Muscle of leg (tissue), 11 donors: ENCODE measurements around the gene RNF215. TPM values are rescaled to one million over a fixed set of nuclear protein-coding genes. Genes with fewer than 3 reads are reported as not detected.

Source experiments
- DNase-seq: peaks from one replicate; pipeline ENCODE4 v3.0.0; 2013
- H3K27ac ChIP-seq: one replicate; pipeline ENCODE4 v1.5.1; 2013; ENCODE audit warnings: mild to moderate bottlenecking, low read length, control low read depth
- H3K27me3 ChIP-seq: one replicate; pipeline ENCODE4 v1.6.1; 2013; ENCODE audit warnings: low read length; ENCODE audit not compliant: control insufficient read depth, insufficient read depth
- H3K36me3 ChIP-seq: one replicate; pipeline ENCODE4 v1.6.1; 2013; ENCODE audit warnings: low read length; ENCODE audit not compliant: control insufficient read depth, insufficient read depth
- H3K4me1 ChIP-seq: one replicate; pipeline ENCODE4 v1.6.1; 2013; ENCODE audit warnings: low read length; ENCODE audit not compliant: control insufficient read depth, insufficient read depth
- H3K4me3 ChIP-seq: one replicate; pipeline ENCODE4 v1.5.1; 2013; ENCODE audit warnings: low read length, control low read depth
- H3K9me3 ChIP-seq: replicated peaks from 2 replicates; pipeline ENCODE4 v1.6.1; 2013; ENCODE audit warnings: low read depth, low read length; ENCODE audit not compliant: control insufficient read depth
- WGBS: methylation state at CpG from one replicate; pipeline ENCODE4 v1.1.5; 2013; ENCODE audit warnings: missing lambda C conversion rate; ENCODE audit not compliant: insufficient coverage; 5-methylcytosine and 5-hydroxymethylcytosine counted together
- polyA plus RNA-seq, 8 donors: library from polyadenylated mRNA; unstranded; fragments of 120-200 nt; gene quantifications; one replicate each; pipeline versions ENCODE4 v1.2.1 to v1.2.3, GENCODE V29; 2013; ENCODE audit warnings: inconsistent platforms in 1 of 8, low replicate concordance in 1 of 8; ENCODE audit not compliant: insufficient read length in 8 of 8, insufficient read depth in 1 of 8
- total RNA-seq: library from RNA; stranded (reverse); fragments of 120-200 nt; gene quantifications from one replicate; pipeline ENCODE4 v1.2.4, GENCODE V29; 2013

The RNF215 gene
- total and polyA plus RNA-seq, 9 donors = 11.2 to 15.4 (median 14.1) TPM

DNA sequence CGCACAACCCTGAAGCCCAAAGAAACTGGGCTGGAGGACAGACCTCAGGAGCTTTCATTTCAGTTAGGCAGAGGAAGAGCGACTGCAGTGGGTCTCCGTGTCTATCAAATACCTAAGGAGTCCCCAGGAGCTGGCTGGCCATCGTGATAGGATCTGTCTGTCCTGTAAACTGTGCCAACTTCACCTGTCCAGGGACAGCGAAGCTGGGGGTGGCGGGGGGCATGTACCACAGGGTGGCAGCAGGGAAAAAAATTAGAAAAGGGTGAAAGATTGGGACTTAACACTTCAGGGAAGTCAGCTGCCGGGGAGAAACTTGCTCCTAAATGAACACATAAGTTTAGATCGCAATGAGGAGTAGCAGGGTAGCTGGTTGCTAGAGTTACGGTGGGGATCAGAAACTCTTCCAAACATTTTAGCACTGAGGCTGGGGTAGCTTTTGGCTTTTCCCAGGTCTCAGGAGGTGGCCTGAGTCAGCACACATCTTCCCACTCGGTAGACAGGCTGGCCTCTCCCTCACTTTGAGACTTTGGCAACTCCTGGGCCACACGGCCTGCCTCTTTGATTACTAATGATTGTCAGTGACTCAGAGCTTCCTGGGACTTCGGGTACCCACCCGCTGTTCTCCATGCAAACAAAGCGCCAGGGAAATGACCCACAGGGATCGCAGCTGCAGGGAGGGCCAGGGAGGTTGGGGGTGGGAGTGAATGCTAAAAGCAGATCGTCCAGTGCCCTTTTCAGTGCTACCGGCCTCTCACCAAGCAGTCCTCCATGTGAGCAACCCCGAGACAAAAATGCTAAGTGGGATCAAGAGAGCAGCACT lies 35.5 kb upstream of the RNF215 start:
- 25% methylated on average over 12 of the region's 18 CpGs for WGBS

DNA sequence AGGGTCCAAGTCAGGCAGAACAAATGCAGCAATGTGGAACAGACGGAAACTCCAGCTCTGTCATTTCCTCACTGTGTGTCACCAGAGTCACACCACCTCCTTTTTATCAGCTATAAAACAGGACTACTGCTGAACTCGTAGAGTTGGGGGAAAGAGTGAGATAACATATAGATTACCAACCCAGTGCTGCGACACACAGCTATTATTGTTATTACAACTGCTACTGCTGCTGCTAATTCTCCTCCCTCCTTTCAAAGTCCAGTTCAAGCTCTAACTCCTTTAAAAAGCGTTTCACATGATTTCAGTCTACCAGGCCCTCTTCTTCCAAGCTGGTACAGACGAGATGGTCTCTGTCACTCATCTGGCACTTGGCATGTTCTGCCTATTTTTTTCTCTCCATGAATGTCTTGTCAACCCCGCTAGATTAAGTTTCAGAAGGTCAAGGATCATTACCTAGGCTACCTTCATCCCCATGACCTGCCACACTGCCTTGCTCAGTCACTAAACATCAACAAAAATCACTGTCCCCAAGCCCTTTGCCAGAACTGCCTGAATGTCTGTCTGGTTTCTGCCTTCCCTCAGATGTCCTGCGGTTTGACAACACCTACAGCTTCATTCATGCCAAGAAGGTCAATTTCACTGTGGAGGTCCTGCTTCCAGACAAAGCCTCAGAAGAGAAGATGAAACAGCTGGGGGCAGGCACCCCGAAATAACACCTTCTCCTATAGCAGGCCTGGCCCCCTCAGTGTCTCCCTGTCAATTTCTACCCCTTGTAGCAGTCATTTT lies 34.7 kb upstream of the RNF215 start:
- H3K36me3 ChIP-seq = peaks cover 19% of the 10 kb centered on the region
- DNase-seq = no peak
- no peak overlapping the region for H3K4me3 ChIP-seq
- H3K27ac ChIP-seq = no peak overlapping the region
- 64% methylated on average over 4 of the region's 8 CpGs for WGBS
- no peaks in the 10 kb centered on the region for H3K9me3 ChIP-seq
- peaks cover 42% of the 10 kb centered on the region for H3K4me1 ChIP-seq
- H3K27me3 ChIP-seq = no peaks in the 10 kb centered on the region

More for the DNA sequence above, 35.5 kb upstream of the RNF215 start:
- H3K4me1 ChIP-seq = peaks cover 42% of the 10 kb centered on the region
- H3K9me3 ChIP-seq = no peaks in the 10 kb centered on the region
- H3K27me3 ChIP-seq = no peaks in the 10 kb centered on the region
- peak overlapping the region; percentile 60 for H3K4me3 ChIP-seq
- H3K36me3 ChIP-seq = peaks cover 14% of the 10 kb centered on the region
- H3K27ac ChIP-seq = peak overlapping the region; percentile 98
- DNase-seq = peak; percentile 77

- no peak for DNase-seq
- 63% methylated on average over 3 of the region's 6 CpGs for WGBS
These were observed 33.3 kb upstream of the RNF215 start for GRCh38 chr22:30420347-30421125.

DNA sequence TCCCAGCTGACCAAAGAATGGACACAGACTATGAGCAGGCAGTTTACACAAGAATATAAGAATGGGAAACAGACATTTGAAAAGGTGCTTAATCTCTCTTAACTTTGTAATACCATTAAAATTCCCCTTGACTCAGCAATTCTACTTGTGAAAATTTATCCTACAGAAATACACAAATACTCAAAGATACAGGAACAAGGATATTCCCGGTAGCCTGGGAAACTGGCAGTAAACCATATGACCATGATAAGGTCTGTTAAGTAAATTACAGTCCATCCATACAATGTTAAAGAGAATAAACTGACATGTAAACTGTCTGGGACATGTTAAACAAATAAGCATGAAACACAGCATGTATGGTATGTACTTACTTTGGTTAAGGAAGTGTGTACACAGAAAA lies 29.6 kb upstream of the RNF215 start:
- H3K4me1 ChIP-seq = peaks cover 2% of the 10 kb centered on the region
- H3K36me3 ChIP-seq = peaks cover 46% of the 10 kb centered on the region
- H3K4me3 ChIP-seq = no peak overlapping the region
- H3K27me3 ChIP-seq = no peaks in the 10 kb centered on the region
- WGBS = no CpG with 5 or more reads among the region's 1 CpG
- DNase-seq = no peak
- H3K27ac ChIP-seq = no peak overlapping the region
- H3K9me3 ChIP-seq = no peaks in the 10 kb centered on the region

More at GRCh38 chr22:30420347-30421125, 33.3 kb upstream of the RNF215 start:
- peaks cover 30% of the 10 kb centered on the region for H3K36me3 ChIP-seq
- peaks cover 30% of the 10 kb centered on the region for H3K4me1 ChIP-seq
- H3K4me3 ChIP-seq = no peak overlapping the region
- no peaks in the 10 kb centered on the region for H3K27me3 ChIP-seq
- H3K9me3 ChIP-seq = no peaks in the 10 kb centered on the region
- no peak overlapping the region for H3K27ac ChIP-seq

GRCh38 chr22:30416403-30416802 lies 29.2 kb upstream of the RNF215 start:
- WGBS = 79% methylated on average over 2 of the region's 2 CpGs
- Histone ChIP-seq H3K36me3 (peaks cover 48% of the 10 kb centered on the region), H3K4me1 (peaks cover 2% of the 10 kb centered on the region), H3K27ac (no peak overlapping the region), H3K27me3 (no peaks in the 10 kb centered on the region), H3K9me3 (no peaks in the 10 kb centered on the region), H3K4me3 (no peak overlapping the region)
- DNase-seq = no peak

DNA sequence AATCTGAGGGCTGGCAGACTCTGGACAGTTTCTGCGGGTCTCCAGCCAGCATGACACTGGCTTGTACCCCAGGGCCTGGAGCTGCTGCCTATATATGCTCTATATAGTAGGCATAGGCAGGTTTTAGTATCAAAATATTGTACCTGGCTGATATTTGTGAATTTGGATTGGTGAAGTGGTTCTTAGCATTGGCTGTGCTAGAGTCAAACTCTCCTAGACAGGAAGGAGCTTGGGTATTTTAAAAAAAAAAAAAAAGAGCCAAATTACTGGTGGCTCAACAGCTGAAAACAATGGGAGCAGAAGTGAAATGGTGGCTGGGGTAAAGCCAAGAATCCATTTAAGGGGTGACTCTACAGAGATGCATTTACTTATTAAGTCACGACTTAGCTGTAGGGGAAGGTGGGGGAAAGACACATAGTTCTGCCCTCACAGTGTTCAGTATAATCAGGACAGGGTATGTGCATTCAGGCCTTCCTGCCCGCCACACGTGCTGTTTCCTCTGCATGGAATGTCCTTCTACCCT lies 27.4 kb upstream of the RNF215 start:
- no peak for DNase-seq
- Histone ChIP-seq H3K9me3 (no peaks in the 10 kb centered on the region), H3K36me3 (peaks cover 46% of the 10 kb centered on the region), H3K27me3 (no peaks in the 10 kb centered on the region), H3K4me1 (peaks cover 2% of the 10 kb centered on the region), H3K27ac (no peak overlapping the region), H3K4me3 (no peak overlapping the region)
- WGBS = 80% methylated on average over 1 of the region's 4 CpGs

DNA sequence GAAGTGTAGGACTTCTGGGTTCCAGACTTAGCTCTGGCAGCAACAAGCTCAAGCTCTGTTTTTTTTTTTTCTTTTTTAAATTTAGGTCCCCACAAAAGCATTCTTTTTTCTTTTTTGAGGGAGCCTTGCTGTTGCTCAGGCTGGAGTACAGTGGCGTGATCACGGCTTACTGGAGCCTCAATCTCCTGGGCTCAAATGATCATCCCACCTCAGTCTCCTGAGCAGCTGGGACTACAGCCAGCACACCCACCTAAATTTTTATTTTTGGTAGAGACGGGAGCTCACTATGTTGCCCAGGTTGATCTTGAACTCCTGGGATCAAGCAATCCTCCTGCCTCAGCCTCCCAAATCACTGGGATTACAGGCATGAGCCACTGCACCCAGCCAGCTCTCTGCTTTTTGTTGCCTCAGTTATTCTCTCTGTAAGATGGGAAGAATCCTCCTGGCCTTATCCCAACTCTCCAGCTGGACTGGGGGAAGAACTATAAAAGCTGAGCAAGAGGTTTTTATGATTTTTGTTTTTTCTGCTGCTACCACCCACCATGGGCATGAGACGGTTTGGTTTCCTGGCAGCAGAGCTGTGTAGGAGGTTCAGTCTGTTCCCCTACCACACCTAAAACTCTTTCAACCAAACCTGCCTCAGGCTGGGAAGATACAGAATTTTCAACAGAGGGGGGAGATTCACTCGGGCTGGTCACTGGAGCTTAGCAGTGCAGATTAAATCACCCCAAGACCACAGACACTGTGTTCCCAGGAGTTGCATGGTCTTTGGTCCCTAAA lies 26.7 kb upstream of the RNF215 start:
- WGBS = 60% methylated on average over 1 of the region's 5 CpGs
- Histone ChIP-seq H3K27ac (no peak overlapping the region), H3K27me3 (no peaks in the 10 kb centered on the region), H3K4me3 (no peak overlapping the region), H3K36me3 (peaks cover 48% of the 10 kb centered on the region), H3K4me1 (peaks cover 2% of the 10 kb centered on the region), H3K9me3 (no peaks in the 10 kb centered on the region)
- DNase-seq = no peak

GRCh38 chr22:30413001-30413400 lies 25.8 kb upstream of the RNF215 start:
- Histone ChIP-seq H3K36me3 (peaks cover 41% of the 10 kb centered on the region), H3K4me1 (peaks cover 2% of the 10 kb centered on the region), H3K27me3 (no peaks in the 10 kb centered on the region), H3K27ac (no peak overlapping the region), H3K9me3 (no peaks in the 10 kb centered on the region), H3K4me3 (no peak overlapping the region)
- no peak for DNase-seq
- 68% methylated on average over 4 of the region's 4 CpGs for WGBS

DNA sequence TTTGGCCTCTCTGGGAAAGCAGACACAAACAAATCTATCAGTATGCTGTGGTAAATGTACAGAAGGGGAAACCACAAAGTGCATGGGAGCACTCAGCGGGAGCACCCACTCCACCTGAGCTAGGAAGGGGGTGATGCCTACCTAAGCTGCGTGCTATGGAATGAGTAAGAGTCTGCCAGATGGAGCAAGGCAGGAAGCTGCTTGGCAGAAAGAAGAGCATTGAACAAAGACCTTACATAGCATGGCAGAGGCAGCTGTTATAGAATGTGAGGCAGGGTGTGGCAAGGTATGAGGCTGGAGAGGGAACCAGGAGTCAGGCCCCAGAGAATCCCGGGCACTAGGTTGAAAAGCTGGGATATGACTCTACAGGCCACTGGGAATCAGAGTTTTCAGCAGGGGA lies 24.6 kb upstream of the RNF215 start:
- H3K36me3 ChIP-seq = peaks cover 44% of the 10 kb centered on the region

More for the DNA sequence above, 24.6 kb upstream of the RNF215 start:
- no peak for DNase-seq
- no peaks in the 10 kb centered on the region for H3K27me3 ChIP-seq
- no peaks in the 10 kb centered on the region for H3K9me3 ChIP-seq
- H3K4me3 ChIP-seq = no peak overlapping the region
- peaks cover 2% of the 10 kb centered on the region for H3K4me1 ChIP-seq
- H3K27ac ChIP-seq = no peak overlapping the region
- 94% methylated on average over 2 of the region's 3 CpGs for WGBS
